ENCODE measurements around the gene NR5A1.

Gene NR5A1

DNA sequence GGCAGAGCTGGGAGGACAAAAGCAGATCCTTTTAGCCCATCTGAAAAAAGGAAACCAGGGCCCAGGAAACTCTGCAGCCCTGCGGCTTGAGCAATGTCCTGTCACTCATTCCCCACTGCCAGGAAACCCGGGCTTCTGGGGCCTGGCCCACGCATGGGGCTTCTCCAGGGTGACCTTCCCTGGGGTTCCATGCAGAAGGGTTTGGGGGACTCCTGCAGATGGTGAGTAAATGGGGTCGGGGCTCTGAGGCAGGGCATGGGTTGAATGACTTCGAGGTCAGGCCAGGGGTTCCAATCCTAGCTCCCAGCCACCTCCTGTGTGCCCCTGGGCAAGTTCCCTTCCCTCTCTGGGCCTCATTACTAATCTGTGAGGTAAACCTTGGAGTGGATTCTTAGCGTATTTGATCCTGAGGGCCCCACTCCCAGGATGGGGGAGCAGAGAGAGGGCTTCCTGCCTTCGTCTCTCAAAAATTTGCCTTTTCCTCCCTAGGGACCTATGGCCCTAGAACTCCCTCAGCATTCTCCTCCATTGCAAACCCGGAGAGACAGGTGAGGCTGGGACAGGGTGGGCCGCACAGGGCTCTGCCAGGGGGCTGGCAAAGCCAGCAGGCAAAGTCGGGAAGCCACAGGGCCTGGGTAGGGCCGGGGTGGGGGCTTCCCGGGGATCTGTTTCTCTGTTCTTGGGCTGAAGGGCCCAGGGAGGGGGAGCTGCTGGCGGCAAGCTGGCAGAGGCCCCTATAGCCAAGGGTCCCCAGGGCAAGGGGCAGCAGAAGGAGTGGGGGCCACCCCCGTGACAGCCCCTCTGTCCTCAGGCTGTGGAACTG lies 31.1 kb downstream of the NR5A1 start:
- Histone ChIP-seq H3K9me3 (ENCODE audit: control insufficient read depth, insufficient read depth, low read depth, low read length) (no peaks in the 10 kb centered on the region), H3K27ac (ENCODE audit: extremely low read depth, low read depth, low read length) (no peak overlapping the region), H3K4me1 (ENCODE audit: control insufficient read depth, insufficient read depth, low read length) (no peaks in the 10 kb centered on the region), H3K4me3 (ENCODE audit: low read depth, low read length) (no peak overlapping the region), H3K36me3 (ENCODE audit: control insufficient read depth in 2 of 2, insufficient read depth in 1 of 2, low read length in 2 of 2) (no peaks in the 10 kb centered on the region)
- ChIA-PET POLR2A (no interaction called here), CTCF (interaction anchor here (0.6 to 1.5 kb wide), 4 partner anchors 57 to 370 kb away, joined by 3 to 10 read pairs (median 4); no protein-coding TSS in a partner anchor)
- TF ChIP-seq YY2 (tag by site-specific recombination; IDR thresholded peaks at IDR 0.05), result no peak
- TF ChIP-seq ZNF521 (tag by site-specific recombination; IDR thresholded peaks at IDR 0.05), result no peak
- no peak for TF ChIP-seq ZNF302 (tag by site-specific recombination; IDR thresholded peaks at IDR 0.05; ENCODE audit: low read depth)
- TF ChIP-seq ZNF391 (tag by site-specific recombination; IDR thresholded peaks at IDR 0.05; ENCODE audit: borderline replicate concordance, low read depth), result no peak
- TF ChIP-seq SCRT2 (tag by site-specific recombination; IDR thresholded peaks at IDR 0.05), result no peak
- TF ChIP-seq, protein P1, sequence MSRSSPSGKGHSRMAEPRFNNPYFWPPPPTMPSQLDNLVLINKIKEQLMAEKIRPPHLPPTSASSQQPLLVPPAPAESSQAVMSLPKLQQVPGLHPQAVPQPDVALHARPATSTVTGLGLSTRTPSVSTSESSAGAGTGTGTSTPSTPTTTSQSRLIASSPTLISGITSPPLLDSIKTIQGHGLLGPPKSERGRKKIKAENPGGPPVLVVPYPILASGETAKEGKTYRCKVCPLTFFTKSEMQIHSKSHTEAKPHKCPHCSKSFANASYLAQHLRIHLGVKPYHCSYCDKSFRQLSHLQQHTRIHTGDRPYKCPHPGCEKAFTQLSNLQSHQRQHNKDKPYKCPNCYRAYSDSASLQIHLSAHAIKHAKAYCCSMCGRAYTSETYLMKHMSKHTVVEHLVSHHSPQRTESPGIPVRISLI (tag by site-specific recombination; IDR thresholded peaks at IDR 0.05), result no peak
- TF ChIP-seq ZNF426 (tag by site-specific recombination; IDR thresholded peaks at IDR 0.05), result no peak
- no peak for TF ChIP-seq ZNF146 (tag by site-specific recombination; IDR thresholded peaks at IDR 0.05)
- TF ChIP-seq, protein P2, sequence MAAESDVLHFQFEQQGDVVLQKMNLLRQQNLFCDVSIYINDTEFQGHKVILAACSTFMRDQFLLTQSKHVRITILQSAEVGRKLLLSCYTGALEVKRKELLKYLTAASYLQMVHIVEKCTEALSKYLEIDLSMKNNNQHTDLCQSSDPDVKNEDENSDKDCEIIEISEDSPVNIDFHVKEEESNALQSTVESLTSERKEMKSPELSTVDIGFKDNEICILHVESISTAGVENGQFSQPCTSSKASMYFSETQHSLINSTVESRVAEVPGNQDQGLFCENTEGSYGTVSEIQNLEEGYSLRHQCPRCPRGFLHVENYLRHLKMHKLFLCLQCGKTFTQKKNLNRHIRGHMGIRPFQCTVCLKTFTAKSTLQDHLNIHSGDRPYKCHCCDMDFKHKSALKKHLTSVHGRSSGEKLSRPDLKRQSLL (tag by site-specific recombination; IDR thresholded peaks at IDR 0.05), result no peak
- TF ChIP-seq ZNF112 (tag by site-specific recombination; IDR thresholded peaks at IDR 0.05), result no peak
- TF ChIP-seq ZNF157 (tag by site-specific recombination; IDR thresholded peaks at IDR 0.05), result no peak

DNA sequence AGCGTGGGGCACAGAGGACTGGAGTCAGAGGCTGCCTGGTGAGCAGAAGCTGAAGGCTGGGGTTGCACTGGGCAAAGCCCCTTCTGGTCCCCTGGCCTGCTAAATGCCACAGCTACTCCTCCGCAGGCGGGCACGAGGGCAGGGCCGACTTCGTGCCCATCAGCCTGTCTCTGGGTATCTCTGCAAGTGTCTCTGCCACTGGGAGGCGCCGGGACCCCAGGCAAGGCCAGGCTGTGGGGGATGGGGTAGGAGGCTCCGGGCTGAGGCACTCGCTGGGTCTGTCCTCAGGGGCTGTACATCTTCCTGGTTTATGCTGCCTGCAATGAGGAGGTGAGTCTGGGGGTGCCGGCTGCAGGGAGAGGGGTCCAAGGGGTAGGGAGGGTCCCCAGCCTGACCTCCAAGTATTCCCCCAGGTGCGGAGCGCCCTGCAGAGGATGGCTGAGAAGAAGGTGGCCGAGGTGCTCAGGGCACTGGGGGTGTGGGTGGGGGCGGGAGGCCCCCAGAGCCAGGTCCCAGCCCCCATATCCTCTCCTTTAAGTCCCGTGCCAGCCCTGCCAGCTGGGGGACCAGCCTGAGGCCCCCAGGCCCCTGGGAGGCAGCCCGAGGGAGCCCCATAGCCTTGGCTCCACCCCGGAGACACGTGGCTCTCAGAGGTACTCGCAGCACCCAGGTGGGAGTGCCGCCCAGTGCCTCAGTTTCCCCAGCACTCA lies 31.9 kb downstream of the NR5A1 start:
- CTCF ChIA-PET, result interaction anchor here (0.6 to 1.5 kb wide), 3 partner anchors 56 to 149 kb away, joined by 3 to 4 read pairs (median 3); no protein-coding TSS in a partner anchor
- no peak for TF ChIP-seq ZNF548 (tag by site-specific recombination; IDR thresholded peaks at IDR 0.05)
- TF ChIP-seq ZNF114 (tag by site-specific recombination; IDR thresholded peaks at IDR 0.05), result no peak
- TF ChIP-seq ZNF510 (tag by site-specific recombination; IDR thresholded peaks at IDR 0.05; ENCODE audit: insufficient replicate concordance), result no peak
- no peak for TF ChIP-seq ZNF585B (tag by site-specific recombination; IDR thresholded peaks at IDR 0.05)
- no peak for TF ChIP-seq ZNF830 (tag by site-specific recombination; IDR thresholded peaks at IDR 0.05; ENCODE audit: low read depth)
- TF ChIP-seq SALL2 (tag by site-specific recombination; IDR thresholded peaks at IDR 0.05; ENCODE audit: borderline replicate concordance), result no peak
- no peak for TF ChIP-seq ZNF776 (tag by site-specific recombination; IDR thresholded peaks at IDR 0.05; ENCODE audit: borderline replicate concordance)
- no peak for TF ChIP-seq ZNF530 (tag by site-specific recombination; IDR thresholded peaks at IDR 0.05; ENCODE audit: low read depth)
- TF ChIP-seq ZNF791 (tag by site-specific recombination; IDR thresholded peaks at IDR 0.05), result no peak
- no peak for TF ChIP-seq ZNF555 (tag by site-specific recombination; conservative IDR thresholded peaks at IDR 0.05)
- no peak for TF ChIP-seq SP2 (tag by site-specific recombination; IDR thresholded peaks at IDR 0.05)
- TF ChIP-seq, protein P3, sequence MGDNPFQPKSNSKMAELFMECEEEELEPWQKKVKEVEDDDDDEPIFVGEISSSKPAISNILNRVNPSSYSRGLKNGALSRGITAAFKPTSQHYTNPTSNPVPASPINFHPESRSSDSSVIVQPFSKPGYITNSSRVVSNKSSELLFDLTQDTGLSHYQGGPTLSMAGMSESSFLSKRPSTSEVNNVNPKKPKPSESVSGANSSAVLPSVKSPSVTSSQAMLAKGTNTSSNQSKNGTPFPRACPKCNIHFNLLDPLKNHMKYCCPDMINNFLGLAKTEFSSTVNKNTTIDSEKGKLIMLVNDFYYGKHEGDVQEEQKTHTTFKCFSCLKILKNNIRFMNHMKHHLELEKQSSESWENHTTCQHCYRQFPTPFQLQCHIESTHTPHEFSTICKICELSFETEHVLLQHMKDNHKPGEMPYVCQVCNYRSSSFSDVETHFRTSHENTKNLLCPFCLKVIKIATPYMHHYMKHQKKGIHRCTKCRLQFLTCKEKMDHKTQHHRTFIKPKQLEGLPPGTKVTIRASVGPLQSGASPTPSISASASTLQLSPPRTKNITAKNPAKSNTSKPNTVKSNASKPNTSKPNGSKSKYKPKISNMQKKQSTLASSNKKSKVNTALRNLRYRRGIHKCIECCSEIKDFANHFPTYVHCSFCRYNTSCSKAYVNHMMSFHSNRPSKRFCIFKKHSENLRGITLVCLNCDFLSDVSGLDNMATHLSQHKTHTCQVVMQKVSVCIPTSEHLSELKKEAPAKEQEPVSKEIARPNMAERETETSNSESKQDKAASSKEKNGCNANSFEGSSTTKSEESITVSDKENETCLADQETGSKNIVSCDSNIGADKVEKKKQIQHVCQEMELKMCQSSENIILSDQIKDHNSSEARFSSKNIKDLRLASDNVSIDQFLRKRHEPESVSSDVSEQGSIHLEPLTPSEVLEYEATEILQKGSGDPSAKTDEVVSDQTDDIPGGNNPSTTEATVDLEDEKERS (tag by site-specific recombination; IDR thresholded peaks at IDR 0.05), result no peak
- TF ChIP-seq ZNF558 (tag by site-specific recombination; IDR thresholded peaks at IDR 0.05), result no peak
- TF ChIP-seq, protein P4, sequence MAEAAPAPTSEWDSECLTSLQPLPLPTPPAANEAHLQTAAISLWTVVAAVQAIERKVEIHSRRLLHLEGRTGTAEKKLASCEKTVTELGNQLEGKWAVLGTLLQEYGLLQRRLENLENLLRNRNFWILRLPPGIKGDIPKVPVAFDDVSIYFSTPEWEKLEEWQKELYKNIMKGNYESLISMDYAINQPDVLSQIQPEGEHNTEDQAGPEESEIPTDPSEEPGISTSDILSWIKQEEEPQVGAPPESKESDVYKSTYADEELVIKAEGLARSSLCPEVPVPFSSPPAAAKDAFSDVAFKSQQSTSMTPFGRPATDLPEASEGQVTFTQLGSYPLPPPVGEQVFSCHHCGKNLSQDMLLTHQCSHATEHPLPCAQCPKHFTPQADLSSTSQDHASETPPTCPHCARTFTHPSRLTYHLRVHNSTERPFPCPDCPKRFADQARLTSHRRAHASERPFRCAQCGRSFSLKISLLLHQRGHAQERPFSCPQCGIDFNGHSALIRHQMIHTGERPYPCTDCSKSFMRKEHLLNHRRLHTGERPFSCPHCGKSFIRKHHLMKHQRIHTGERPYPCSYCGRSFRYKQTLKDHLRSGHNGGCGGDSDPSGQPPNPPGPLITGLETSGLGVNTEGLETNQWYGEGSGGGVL (tag by site-specific recombination; IDR thresholded peaks at IDR 0.05), result no peak
- TF ChIP-seq, protein P5, sequence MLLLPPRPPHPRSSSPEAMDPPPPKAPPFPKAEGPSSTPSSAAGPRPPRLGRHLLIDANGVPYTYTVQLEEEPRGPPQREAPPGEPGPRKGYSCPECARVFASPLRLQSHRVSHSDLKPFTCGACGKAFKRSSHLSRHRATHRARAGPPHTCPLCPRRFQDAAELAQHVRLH (tag by site-specific recombination; IDR thresholded peaks at IDR 0.05), result no peak

More for the DNA sequence above, 31.9 kb downstream of the NR5A1 start:
- Histone ChIP-seq H3K27ac (ENCODE audit: extremely low read depth, low read depth, low read length) (no peak overlapping the region), H3K4me1 (ENCODE audit: control insufficient read depth, insufficient read depth, low read length) (no peaks in the 10 kb centered on the region), H3K4me3 (ENCODE audit: low read depth, low read length) (no peak overlapping the region), H3K9me3 (ENCODE audit: control insufficient read depth, insufficient read depth, low read depth, low read length) (no peaks in the 10 kb centered on the region), H3K36me3 (ENCODE audit: control insufficient read depth in 2 of 2, insufficient read depth in 1 of 2, low read length in 2 of 2) (no peaks in the 10 kb centered on the region)
- POLR2A ChIA-PET, result no interaction called here
